Stomach (tissue), 4 donors: ENCODE measurements around the gene GEMIN5.

Experiments
- POLR2AphosphoS5 ChIP-seq, 3 donors: sonication (generic); formaldehyde crosslinking; IDR thresholded peaks; one replicate each; pipeline ENCODE4 v1.6.1; 2016; ENCODE audit warnings: antibody characterized with exemption in 3 of 3
- TF ChIP-seq, protein P1 (sequence below), 7 experiments: fragments of 450-650 bp in 4 of 7; fragments of 200-600 bp in 3 of 7; sonication (generic) in 3 of 7; IDR thresholded peaks; one replicate each; pipeline ENCODE4 v1.5.1; 2016 to 2019; ENCODE audit warnings: antibody characterized with exemption in 7 of 7, control low read depth in 2 of 7, mild to moderate bottlenecking in 1 of 7

DNA sequence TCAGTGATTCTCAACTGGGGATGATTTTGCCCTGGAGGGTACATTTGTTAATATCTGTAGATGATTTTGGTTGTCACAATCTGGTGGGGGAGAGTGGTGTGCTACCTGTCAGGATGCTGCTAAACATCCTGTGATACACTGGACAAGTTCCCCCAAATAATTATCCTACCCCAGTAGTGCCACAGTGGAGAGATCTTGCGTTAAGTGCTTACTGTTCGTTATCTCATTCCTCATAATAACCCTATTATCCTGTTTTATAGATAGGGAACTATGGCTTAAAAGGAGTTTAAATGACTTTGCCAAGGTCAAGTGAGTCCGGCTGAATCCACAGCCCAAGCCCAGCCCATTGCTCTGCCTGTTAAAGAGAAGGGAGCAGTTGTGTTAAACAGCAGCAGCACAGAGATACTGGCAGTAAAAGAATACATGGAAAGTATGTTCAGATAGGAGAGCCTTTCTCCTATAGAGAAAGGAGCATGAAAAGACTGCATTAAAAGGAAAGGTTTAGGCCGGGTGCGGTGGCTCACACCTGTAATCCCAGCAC lies 64.2 kb downstream of the GEMIN5 start:
- TF ChIP-seq POLR2AphosphoS5 (IDR thresholded peaks at IDR 0.05) = no peak
- TF ChIP-seq, protein P1, sequence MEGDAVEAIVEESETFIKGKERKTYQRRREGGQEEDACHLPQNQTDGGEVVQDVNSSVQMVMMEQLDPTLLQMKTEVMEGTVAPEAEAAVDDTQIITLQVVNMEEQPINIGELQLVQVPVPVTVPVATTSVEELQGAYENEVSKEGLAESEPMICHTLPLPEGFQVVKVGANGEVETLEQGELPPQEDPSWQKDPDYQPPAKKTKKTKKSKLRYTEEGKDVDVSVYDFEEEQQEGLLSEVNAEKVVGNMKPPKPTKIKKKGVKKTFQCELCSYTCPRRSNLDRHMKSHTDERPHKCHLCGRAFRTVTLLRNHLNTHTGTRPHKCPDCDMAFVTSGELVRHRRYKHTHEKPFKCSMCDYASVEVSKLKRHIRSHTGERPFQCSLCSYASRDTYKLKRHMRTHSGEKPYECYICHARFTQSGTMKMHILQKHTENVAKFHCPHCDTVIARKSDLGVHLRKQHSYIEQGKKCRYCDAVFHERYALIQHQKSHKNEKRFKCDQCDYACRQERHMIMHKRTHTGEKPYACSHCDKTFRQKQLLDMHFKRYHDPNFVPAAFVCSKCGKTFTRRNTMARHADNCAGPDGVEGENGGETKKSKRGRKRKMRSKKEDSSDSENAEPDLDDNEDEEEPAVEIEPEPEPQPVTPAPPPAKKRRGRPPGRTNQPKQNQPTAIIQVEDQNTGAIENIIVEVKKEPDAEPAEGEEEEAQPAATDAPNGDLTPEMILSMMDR (IDR thresholded peaks at IDR 0.05) = no peak
